CD1c-positive myeloid dendritic cell (primary cell): ENCODE measurements around the gene OR5B12.
"Not testable (repeated sequence)": the region's sequence is repeated elsewhere in the genome, so short reads cannot be mapped to it uniquely, and the experiment has no call there.

Experiments used
- DNase-seq: peaks from one replicate; pipeline ENCODE4 v3.0.0-alpha.2; 2016; ENCODE audit errors: extremely low spot score

OR5B12 gene

DNA sequence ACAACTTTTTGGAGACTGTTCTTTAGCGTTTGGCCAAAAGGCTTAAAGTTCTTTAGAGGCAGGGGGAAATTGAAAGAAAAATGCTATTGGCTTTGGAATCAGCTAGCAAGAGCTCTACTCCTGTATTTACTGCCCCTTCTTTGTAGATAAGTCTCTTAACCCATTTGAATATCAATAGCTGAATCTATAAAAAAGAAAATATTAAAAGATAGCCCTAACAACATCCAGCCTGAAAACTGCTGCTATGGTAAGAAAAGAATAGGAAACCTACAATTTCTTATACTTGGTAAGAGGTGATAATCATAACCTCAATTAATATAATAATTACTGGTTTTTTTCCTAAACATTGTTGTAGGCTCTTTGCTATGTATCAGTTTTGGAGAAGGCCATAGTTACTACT, at the start of gene OR5B12:
Gene OR5B12 (minus strand): TSS at position 101 of the 400 bp plus-strand sequence. CDS start 2,085 bp downstream, outside the sequence.
- DNase-seq: no peak

DNA sequence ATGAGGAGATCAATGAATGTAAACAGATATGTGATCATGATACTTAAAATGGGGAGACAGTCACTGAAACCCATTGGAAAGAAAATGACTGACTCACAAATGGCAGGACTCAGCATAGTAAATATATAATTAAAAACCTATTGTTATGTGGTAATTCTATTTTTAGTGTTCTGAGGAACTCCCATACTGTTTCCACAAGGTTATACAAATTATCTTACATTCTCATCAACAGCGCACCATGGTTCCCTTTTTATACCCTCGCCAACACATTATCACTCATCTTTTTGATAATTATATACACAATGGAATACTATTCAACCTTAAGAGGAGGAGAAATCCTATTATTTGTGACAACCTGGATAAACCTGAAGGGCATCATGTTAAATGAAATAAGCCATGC, 48.8 kb upstream of the OR5B12 start:
- no peak for DNase-seq

DNA sequence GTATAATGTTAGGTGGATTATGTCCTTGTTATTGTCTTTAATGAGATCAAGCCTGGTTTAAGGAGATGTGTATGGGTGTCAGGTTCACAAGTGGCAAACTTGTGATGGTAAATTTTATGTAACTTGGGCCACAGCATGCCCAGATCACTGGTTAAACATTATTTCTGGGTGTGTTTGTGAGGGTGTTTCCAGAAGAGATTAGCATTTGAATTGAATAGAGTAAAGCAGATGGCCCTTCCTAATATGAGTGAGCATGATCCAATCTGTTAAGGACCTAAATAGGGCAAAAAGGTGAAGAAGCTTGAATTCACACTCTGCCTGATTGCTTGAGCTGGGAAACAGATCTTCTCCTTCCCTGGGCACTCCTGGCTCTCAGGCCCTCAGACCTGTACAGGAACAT, 45.1 kb upstream of the OR5B12 start:
- DNase-seq: no peak

DNA sequence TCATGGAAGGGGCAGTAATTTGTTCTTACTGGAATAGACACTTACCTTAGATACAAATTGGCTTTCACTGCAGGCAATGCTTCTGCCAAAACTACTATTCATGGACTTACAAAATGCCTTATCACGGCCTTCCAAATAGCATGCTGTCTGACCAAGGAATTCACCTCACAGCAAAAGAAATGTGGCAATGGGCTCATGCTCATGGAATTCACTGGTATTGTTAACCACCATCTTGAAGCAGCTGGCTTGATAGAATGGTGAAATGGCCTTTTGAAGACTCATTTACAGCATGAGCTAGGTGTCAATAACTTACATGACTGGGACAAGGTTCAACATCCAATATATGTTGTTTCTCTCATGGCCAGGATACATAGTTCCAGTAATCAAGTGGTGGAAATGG, 43.9 kb upstream of the OR5B12 start:
- no peak for DNase-seq

DNA sequence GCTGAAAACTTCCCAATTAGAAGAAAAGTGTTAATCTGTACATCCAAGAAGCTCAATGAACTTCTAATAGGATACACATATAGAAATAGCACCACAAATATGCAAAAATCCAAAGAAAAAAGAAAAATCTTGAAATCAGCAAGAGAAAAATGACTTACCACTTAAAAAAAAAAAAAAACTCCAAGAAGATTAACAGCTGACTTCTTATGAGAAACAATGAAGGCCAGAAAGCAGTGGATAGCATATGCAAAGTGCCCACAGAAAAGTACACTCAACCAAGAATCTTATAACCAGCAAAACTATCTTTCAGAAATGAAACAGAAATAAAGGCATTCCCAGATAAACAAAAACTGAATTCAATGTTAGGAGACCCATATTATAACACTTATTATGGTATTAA, 29.9 kb upstream of the OR5B12 start:
- DNase-seq: no peak

DNA sequence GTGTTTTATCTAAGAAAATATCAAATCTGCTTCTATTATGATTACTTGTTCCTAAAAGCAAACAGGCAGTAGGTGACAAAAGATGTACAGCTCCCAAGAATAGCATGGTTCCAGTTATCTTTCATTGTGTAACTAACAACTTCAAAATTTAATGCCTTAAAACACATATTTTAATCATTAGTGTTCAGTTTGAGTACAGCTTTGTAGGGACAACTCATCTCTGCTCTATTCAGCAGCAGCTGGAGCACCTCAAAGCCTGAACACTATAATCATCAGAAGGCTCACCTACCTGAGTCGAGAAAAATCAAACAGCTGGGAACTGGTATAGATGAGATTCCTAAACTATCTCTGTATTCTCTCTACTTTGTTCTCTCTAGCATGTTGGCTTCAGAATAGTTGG, 24.3 kb upstream of the OR5B12 start:
- no peak for DNase-seq

DNA sequence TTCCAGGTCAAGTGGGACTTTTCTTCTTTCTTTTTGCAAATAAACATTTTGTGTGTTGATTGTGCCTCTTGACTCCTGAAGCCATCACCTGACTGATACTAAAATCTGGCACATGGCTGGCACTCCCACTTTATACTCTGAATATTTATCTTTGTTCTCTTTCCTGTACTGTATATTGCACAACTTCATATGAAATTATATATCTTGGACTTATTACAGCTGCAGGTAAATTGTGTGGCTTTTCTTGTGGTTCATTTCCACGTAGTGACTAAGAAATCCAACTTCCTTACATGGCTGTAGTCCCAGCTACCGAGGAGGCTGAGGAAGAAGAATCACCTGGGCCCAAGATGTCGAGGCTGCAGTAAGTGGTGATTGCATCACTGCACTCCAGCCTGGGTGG, 23.7 kb upstream of the OR5B12 start:
- no peak for DNase-seq

DNA sequence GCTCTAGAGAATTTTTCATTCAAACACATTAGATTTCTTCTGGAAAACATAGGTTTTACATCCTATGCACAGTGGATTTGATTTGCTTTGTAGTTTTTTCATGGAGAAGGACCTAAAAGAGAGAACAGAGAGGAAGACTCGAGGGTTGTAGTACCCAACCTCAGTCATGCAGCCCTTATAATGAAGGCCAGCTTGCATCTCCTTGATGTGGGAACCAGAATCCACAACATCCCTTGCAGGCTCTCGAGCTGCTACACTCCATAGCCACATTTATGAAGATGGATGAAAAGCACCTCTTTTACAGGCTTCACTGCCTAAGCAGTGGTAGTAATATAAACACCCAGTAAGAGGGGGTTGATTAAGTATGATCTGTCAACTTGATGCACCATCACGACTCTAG, 9.5 kb upstream of the OR5B12 start:
- no peak for DNase-seq

DNA sequence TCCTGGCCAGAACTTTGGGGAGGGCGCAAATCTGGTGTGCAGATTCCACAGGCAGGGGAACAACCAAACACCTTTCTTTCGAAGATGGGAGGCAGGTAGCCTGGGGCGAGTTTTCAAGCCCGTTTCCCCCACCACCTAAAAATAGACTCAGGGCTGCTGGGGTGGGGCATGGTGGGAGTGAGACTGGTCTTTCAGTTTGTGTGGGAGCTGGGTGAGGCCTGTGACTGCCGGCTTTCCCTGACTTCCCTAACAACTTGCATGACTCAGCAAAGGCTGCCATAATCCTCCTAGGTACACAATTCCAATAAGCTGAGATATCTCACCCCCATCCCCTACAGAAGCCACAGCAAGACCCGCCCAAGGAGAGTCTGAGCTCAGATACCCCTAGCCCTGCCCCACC, 4.3 kb upstream of the OR5B12 start:
- DNase-seq: no peak

DNA sequence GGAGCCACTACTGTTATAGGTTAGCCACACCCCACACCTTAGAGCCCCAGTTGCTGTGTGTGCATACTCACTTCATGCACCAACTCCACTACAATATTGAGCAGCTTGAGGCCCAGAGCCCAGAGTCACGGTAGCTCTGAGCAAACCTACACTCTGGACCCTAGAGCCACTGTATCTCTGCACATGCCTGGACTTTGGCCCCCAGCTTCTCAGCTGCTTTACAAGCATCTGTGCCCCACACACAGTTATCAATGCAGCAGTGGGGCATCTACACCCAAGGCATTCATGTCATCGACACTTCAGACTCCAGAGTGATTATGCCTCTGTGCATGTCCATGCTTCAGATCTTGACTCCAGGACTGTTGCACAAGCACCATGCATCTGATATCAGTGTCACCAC, 2.3 kb upstream of the OR5B12 start:
- DNase-seq: no peak

DNA sequence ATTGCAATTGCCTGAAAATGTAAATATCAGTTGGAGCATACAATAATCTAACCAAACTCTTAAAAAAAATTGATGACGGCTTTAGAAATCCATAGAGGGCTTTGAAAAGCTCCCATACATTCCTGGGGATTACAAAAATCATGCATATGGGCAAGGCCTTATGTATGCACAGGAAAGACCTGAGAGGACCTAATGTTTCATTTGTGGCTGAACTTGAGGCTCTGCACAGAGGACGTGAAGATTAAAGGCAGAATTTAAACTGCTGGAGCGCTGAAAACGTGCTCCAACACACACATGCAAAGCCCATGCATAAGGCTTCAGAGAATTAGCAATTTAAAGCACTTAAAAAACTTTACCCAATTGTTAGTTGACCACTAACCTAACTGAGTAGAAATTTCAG, 3.5 kb downstream of the OR5B12 start:
- DNase-seq: no peak

DNA sequence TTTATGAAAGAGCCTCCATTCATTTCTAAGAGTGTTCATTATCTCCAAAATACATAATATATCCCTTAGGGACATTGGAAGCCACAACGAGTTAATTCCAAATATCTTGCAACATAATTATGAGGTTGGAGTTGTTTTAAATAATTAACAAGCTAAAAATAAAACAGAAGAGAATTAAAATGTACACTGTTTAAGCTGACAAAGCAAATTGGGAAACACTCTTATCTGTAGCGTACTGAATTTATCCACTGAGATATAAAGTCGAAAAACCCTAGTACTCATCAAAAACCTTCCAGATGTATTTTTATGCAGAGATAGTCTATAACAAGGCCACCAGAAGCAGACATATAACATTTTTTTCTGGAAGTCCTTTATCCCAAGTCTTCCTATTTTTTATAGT, 7.8 kb downstream of the OR5B12 start:
- no peak for DNase-seq

DNA sequence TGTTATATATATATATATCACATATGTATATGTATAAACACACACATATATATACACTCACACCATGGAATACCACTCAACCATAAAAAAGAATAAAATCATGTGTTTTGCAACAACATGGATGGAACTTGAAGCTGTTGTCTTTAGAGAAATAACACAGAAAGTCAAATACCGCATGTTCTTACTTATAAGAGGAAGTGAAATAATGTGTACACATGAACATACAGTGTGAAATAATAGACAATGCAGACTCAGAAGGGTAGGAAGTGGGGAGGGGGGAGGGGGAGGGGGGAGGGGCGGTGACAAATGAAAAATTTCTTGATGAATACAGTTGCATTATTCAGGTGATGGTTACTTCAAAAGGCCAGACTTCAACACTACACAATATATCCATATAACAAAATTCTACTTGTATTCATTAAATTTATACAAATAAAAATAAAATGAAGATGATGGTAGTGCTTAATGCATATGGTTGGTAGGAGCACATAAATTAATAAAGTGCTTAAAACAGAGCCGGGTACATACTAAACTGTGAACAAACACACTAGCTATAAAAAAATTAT, 8.3 kb downstream of the OR5B12 start:
- no peak for DNase-seq

DNA sequence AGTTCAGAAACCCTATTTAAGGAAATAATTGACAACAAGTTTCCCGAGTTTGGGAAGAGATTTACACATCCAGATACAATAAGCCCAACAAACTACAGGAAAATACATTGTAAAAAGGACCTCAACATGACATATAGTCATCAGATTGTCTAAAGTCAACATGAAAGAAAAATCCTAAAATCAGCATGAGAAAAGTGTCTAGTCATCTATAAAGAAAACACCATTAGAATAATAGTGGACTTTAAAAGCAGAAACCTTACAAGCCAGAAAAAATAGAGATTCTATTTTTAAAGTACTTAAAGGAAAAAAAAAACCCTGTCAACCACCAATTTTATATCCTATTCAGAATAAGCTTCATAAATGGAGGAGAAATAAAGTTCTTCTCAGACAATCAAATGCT, 12.8 kb downstream of the OR5B12 start:
- DNase-seq: no peak

DNA sequence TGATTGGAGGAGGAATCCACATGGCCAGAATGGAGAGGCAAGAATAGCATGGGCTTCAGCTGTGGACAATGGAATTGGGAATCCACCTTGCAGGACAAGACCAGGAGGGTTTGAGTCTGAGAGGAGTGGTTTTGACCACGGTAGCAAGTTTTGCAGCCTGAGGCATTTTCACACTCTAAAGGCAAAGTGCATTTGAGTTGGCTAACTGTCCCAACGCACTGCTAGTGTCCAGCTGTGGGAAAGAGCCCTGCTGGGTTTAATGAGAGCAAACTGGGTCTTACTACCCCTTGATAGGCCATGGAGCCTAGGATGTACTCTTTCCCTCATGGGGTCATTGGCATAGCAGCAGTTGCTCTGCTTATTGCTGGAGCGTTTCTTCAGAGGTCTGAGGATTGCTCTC, 14.0 kb downstream of the OR5B12 start, which contains the start of gene OR5B2:
Gene OR5B2 (minus strand): TSS at position 101 of the 400 bp plus-strand sequence. CDS start 4,860 bp downstream, outside the sequence.
- no peak for DNase-seq

DNA sequence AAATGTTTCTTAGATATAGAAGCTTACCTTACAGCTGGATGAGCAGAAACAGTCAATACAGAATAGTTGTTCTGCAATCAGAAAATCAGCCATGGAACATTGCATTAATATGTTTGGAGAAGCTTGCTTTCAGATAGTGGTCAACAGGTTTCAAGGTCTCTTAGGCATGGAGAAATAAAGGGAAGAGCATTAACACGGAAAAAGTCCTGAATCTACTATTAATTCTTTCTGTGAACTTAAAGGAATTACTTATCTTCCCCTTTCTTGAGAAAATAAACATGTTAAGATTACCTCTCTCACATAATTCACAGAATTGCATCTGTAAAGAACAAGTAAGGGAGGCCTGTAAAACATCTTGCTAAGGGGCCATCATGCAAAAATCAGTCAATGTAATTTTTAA, 35.3 kb downstream of the OR5B12 start, which contains the start of gene OR5B3:
Gene OR5B3 (minus strand): TSS at position 101 of the 400 bp plus-strand sequence. CDS start 3,465 bp downstream, outside the sequence.
- DNase-seq: no peak

DNA sequence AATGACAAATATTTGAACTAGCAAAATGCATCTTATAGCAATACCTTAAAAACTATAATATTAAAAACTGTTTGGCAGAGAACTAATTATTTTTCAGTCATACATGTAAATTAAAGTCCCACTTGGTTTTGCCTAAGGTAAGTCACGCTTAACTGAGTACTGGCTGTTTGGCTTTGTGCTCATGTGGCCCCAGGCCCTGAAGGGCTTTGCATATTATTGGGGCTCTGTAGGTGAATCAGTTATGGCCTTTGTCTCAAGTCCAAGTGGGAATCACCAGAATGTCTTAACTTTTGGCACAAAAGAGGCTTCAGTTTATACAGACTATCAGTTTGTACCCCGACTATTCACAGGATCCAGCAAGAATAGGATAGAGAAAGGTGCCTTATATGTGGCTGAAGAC, 42.4 kb downstream of the OR5B12 start:
- DNase-seq: not testable (repeated sequence)

DNA sequence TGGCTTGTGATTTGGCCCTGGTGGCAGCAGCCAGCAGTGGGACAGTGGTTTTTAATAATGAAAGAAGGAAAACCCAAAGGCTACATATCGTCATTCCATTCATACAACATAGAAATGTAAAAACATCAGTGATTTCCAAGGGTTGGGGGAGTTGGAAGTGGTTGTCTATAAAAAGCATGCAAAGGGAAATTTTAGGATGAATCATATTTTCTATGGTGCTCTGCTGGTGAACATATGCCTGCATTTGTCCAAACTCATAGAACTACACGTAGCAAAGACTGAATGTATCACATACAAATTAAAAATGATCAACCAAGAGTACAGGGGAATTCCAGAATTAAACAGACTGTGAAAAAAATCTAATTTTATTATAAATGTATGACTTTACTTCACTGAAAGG, 46.5 kb downstream of the OR5B12 start:
- DNase-seq: no peak

DNA sequence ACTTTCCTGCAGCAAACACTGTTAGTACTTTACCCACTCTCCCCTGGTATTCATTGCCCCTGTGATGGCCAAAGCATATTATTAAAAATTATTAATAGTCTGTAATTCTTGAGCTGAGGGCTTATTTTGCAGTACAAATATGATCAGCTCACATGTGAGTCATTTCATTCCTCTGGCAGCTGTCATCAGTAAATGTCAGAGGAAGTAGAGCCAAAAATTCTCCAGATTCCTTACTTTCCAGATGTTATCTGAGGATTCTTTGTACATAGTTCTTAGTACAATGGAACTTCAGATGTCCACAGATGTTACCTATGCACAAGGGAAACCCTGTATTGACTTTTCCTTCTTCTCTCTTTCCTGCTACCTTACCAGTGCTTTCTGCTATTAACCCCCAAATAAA, 47.8 kb downstream of the OR5B12 start:
- DNase-seq: no peak

DNA sequence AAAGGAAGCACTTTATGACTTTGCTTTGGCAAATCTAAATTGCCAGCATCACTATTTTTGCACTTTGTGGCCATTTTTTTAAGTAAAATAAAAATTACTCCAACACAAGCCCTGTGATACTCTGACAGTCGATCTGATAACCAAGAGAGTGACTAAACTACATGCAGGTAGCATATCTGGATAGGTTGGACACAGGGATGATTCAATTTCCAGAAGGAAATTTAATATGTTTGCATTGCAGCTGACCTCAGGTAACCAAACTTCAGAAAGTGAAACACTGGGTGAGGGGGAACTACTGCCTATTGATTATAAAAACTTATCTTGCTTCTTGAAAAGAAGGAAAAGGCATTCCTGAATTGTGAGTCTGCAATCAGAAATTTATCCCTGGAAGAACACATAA, 49.3 kb downstream of the OR5B12 start:
- DNase-seq: no peak

DNA sequence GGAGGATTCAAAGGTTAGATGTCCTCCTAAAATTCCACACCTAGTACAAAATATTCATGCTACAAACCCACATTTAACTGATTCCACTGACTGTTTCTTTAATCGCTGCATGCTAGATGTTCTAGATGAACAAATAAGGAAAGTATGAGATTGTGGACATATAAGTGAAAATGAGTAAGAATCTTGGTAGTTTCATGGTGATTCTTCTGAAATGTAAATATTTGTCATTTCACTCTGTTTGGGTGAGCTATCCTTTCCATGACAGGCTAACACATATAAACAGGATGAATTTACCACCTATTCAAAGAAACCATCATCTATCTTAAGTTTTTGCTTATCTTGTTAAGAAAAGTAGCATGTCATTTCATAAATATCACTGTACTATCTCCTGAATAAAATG, 50.2 kb downstream of the OR5B12 start:
- DNase-seq: no peak

DNA sequence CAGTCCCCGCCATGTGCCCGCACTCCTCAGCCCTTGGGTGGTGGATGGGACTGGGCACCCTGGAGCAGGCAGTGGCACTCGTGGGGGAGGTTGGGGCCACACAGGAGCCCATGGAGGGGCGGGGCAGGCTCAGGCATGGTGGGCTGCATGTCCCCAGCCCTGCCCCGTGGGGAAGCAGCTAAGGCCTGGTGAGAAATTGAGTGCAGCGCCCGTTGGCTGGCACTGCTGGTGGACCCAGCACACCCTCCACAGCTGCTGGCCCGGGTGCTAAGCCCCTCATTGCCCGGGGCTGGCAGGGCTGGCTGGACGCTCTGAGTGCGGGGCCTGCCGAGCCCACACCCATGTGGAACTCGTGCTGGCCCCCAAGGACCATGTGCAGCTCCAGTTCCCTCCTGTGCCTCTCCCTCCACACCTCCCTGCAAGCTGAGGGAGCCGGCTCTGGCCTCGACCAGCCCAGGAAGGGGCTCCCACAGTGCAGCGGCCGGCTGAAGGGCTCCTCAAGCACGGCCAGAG, 51.4 kb downstream of the OR5B12 start:
- DNase-seq: no peak
